SK-N-SH (cell line): ENCODE data around the gene GABRQ. TPM values are rescaled to one million over a fixed set of nuclear protein-coding genes. Genes with fewer than 3 reads are reported as not detected.

ENCODE experiments used
- CTCF ChIA-PET: fragments of 300-600, 350-600 bp; formaldehyde crosslinking; extraction: SDS; loops from one replicate; lab custom pipeline; 2021; lab: Yijun Ruan, JAX
- POLR2A ChIA-PET: fragments of 350-600 bp; sonication (Branson Sonifier 250); formaldehyde crosslinking; extraction: SDS; loops from one replicate; lab custom pipeline; 2020; ENCODE audit warnings: antibody characterized with exemption, inconsistent platforms; lab: Yijun Ruan, JAX
- DNase-seq: peaks from one replicate; pipeline ENCODE4 v3.0.0; 2012
- H2AFZ ChIP-seq: fragments of 200-600 bp; sonication (generic); 2 replicates; pipeline ENCODE4 v1.8.1; 2016; ENCODE audit warnings: antibody characterized with exemption, mild to moderate bottlenecking, low read depth
- H3F3A ChIP-seq: fragments of 200-600 bp; sonication (generic); replicated peaks from 2 replicates; pipeline ENCODE3; 2016; ENCODE audit warnings: antibody characterized with exemption, mild to moderate bottlenecking; ENCODE audit not compliant: insufficient read depth
- H3K27ac ChIP-seq, 2 experiments: fragments of 200-500 bp in 1 of 2; fragments of 200-600 bp in 1 of 2; sonication (Bioruptor generic) in 1 of 2; sonication (generic), shearing (Covaris generic) in 1 of 2; 2 replicates each; pipeline versions ENCODE4 v1.5.1 to v1.6.1; 2014 to 2016; ENCODE audit warnings: low read depth in 2 of 2, inconsistent platforms in 1 of 2, low read length in 1 of 2, mild to moderate bottlenecking in 1 of 2, mixed read lengths in 1 of 2
- H3K27me3 ChIP-seq: fragments of 200-600 bp; sonication (generic), shearing (Covaris generic); 2 replicates; pipeline ENCODE4 v1.6.1; 2016; ENCODE audit warnings: mixed run types; ENCODE audit not compliant: insufficient read depth
- H3K36me3 ChIP-seq, 2 experiments: fragments of 200-500 bp in 1 of 2; fragments of 200-600 bp in 1 of 2; sonication (Bioruptor generic) in 1 of 2; sonication (generic) in 1 of 2; replicated peaks in 1 of 2; 2 replicates each; pipeline versions ENCODE3 to v1.5.1; 2014 to 2016; ENCODE audit warnings: low read length in 1 of 2, mild to moderate bottlenecking in 1 of 2; ENCODE audit not compliant: insufficient read depth in 2 of 2, control insufficient read depth in 1 of 2
- H3K4me1 ChIP-seq, 2 experiments: fragments of 200-500 bp in 1 of 2; fragments of 200-600 bp in 1 of 2; sonication (Bioruptor generic) in 1 of 2; sonication (generic), shearing (Covaris generic) in 1 of 2; 2 replicates each; pipeline versions ENCODE4 v1.5.1 to v1.6.1; 2014 to 2016; ENCODE audit warnings: low read depth in 1 of 2, low read length in 1 of 2, mixed run types in 1 of 2; ENCODE audit not compliant: insufficient read depth in 2 of 2, control insufficient read depth in 1 of 2
- H3K4me2 ChIP-seq: fragments of 200-600 bp; sonication (generic), shearing (Covaris generic); 2 replicates; pipeline ENCODE4 v1.6.1; 2017; ENCODE audit warnings: mixed run types
- H3K4me3 ChIP-seq, 2 experiments: fragments of 200-500 bp in 1 of 2; fragments of 200-600 bp in 1 of 2; sonication (Bioruptor generic) in 1 of 2; sonication (generic), shearing (Covaris generic) in 1 of 2; 2 replicates each; pipeline versions ENCODE4 v1.5.1 to v1.8.1; 2014 to 2016; ENCODE audit warnings: low read depth in 2 of 2, inconsistent platforms in 1 of 2, low read length in 1 of 2, mild to moderate bottlenecking in 1 of 2, mixed read lengths in 1 of 2, moderate library complexity in 1 of 2
- H3K79me2 ChIP-seq: fragments of 200-600 bp; sonication (generic); 2 replicates; pipeline ENCODE4 v1.8.1; 2017; ENCODE audit warnings: mild to moderate bottlenecking; ENCODE audit not compliant: insufficient read depth
- H3K9ac ChIP-seq: fragments of 200-600 bp; sonication (generic); 2 replicates; pipeline ENCODE4 v1.6.1; 2017; ENCODE audit warnings: mixed run types
- H3K9me2 ChIP-seq: fragments of 200-600 bp; sonication (generic); 2 replicates; pipeline ENCODE4 v1.6.1; 2017; ENCODE audit warnings: mixed run types
- H3K9me3 ChIP-seq: fragments of 200-600 bp; sonication (generic); 2 replicates; pipeline ENCODE4 v1.6.1; 2017; ENCODE audit warnings: mixed run types, mild to moderate bottlenecking, moderate library complexity
- H4K20me1 ChIP-seq: fragments of 200-600 bp; sonication (generic); 2 replicates; pipeline ENCODE4 v1.6.1; 2017; ENCODE audit warnings: mild to moderate bottlenecking, mixed run types; ENCODE audit not compliant: insufficient read depth
- CHD2 ChIP-seq: fragments of 150-350 bp; IDR thresholded peaks from 2 replicates; pipeline ENCODE4 v1.6.1; 2018; ENCODE audit warnings: low read length; ENCODE audit not compliant: partially characterized antibody
- CTCF ChIP-seq: fragments of 200-600 bp; sonication (generic); IDR thresholded peaks from 2 replicates; pipeline ENCODE4 v1.6.1; 2017; ENCODE audit warnings: antibody characterized with exemption, mild to moderate bottlenecking, moderate library complexity
- EZH2phosphoT487 ChIP-seq: fragments of 200-600 bp; sonication (generic); IDR thresholded peaks from 2 replicates; pipeline ENCODE4 v1.6.1; 2017; ENCODE audit warnings: low read depth, mixed run types, mild to moderate bottlenecking, antibody characterized with exemption, moderate library complexity, borderline replicate concordance
- FOXJ3 ChIP-seq: sonication (generic); formaldehyde crosslinking; IDR thresholded peaks from 2 replicates; pipeline ENCODE4 v1.5.1; 2020; ENCODE audit warnings: mild to moderate bottlenecking, missing genetic modification reagents
- FOXM1 ChIP-seq: IDR thresholded peaks from 2 replicates; pipeline ENCODE4 v1.4.0; 2012; ENCODE audit warnings: low read depth, mild to moderate bottlenecking
- IRF3 ChIP-seq: fragments of 150-350 bp; IDR thresholded peaks from 2 replicates; pipeline ENCODE4 v1.6.1; 2016; ENCODE audit warnings: mild to moderate bottlenecking, low read depth, low read length
- MAX ChIP-seq: IDR thresholded peaks from 2 replicates; pipeline ENCODE4 v1.4.0; 2012; ENCODE audit warnings: low read depth
- MXI1 ChIP-seq: IDR thresholded peaks from 2 replicates; pipeline ENCODE4 v1.6.1; 2012; ENCODE audit warnings: mild to moderate bottlenecking, low read depth, low read length, improper control_type of control experiment
- NFIC ChIP-seq: IDR thresholded peaks from 2 replicates; pipeline ENCODE4 v1.4.0; 2012; ENCODE audit warnings: borderline replicate concordance
- NRF1 ChIP-seq: IDR thresholded peaks from 2 replicates; pipeline ENCODE4 v1.6.1; 2012; ENCODE audit warnings: low read depth, mild to moderate bottlenecking, low read length
- PBX3 ChIP-seq: IDR thresholded peaks from 2 replicates; pipeline ENCODE4; 2012
- RAD21 ChIP-seq: IDR thresholded peaks from 2 replicates; pipeline ENCODE4 v1.6.1; 2012; ENCODE audit warnings: mild to moderate bottlenecking, low read length
- REST ChIP-seq: IDR thresholded peaks from 2 replicates; pipeline ENCODE4 v1.6.1; 2012; ENCODE audit warnings: mild to moderate bottlenecking, low read depth, low read length, moderate library complexity
- SIN3A ChIP-seq: IDR thresholded peaks from 2 replicates; pipeline ENCODE4 v1.6.1; 2012; ENCODE audit warnings: low read depth, mild to moderate bottlenecking, low read length, moderate library complexity, borderline replicate concordance
- SMC3 ChIP-seq: IDR thresholded peaks from 2 replicates; pipeline ENCODE4 v1.6.1; 2012; ENCODE audit warnings: low read depth, low read length, improper control_type of control experiment
- ZBTB33 ChIP-seq: IDR thresholded peaks from 2 replicates; pipeline ENCODE4 v1.4.0; 2012; ENCODE audit warnings: low read depth, borderline replicate concordance
- WGBS: methylation state at CpG from one replicate; pipeline ENCODE4 v1.1.6; 2017; ENCODE audit warnings: low lambda C conversion rate; 5-methylcytosine and 5-hydroxymethylcytosine counted together
- polyA plus RNA-seq, 3 experiments: library from polyadenylated mRNA; depleted of rRNA; stranded (reverse); fragments of >200 nt; gene quantifications; 2 replicates each; pipeline ENCODE4 v1.2.3, GENCODE V29; 2012

The GABRQ gene
- polyA plus RNA-seq, 1 of the 3 experiments (the other 2 are of a cell fraction): 0.02 TPM

GRCh38 chrX:152641996-152642395 is 4.3 kb downstream of the GABRQ start:
- H3F3A ChIP-seq: no peaks in the 10 kb centered on the region
- no peak overlapping the region for H3K27ac ChIP-seq
- H3K4me3 ChIP-seq: no peak overlapping the region
- POLR2A ChIA-PET: no interaction called here
- CTCF ChIA-PET: interaction anchor here (0.6 to 5.1 kb wide), 8 partner anchors 9 to 888 kb away, joined by 3 to 78 read pairs (median 12); no protein-coding TSS in a partner anchor
- no peak overlapping the region for H2AFZ ChIP-seq
- TF ChIP-seq NRF1: no peak
- TF ChIP-seq SMC3: peak; percentile 45
- TF ChIP-seq MXI1: no peak
- TF ChIP-seq CHD2: no peak
- TF ChIP-seq SIN3A: no peak
- no peak for TF ChIP-seq IRF3
- no peak for TF ChIP-seq FOXM1
- no peak for TF ChIP-seq PBX3
- TF ChIP-seq CTCF: peak; percentile 42
- TF ChIP-seq NFIC: no peak
- TF ChIP-seq REST: no peak
- TF ChIP-seq ZBTB33: no peak
- no peak for TF ChIP-seq FOXJ3 (CRISPR knock-in tag)
- peak; percentile 61 for TF ChIP-seq RAD21
- TF ChIP-seq MAX: no peak
- TF ChIP-seq EZH2phosphoT487: no peak
- TF ChIP-seq, all 33 proteins: peak for 3
- Histone ChIP-seq H3K9me3 (no peaks in the 10 kb centered on the region), H3K9ac (no peak overlapping the region), H3K36me3 (no peaks in the 10 kb centered on the region), H3K4me2 (no peak overlapping the region), H3K27me3 (no peaks in the 10 kb centered on the region; the same call in 1 of the 2 replicates), H3K9me2 (no peaks in the 10 kb centered on the region), H4K20me1 (no peaks in the 10 kb centered on the region), H3K79me2 (no peaks in the 10 kb centered on the region), H3K4me1 (no peaks in the 10 kb centered on the region; a peak in 1 of 4 replicates)
- WGBS: 17% methylated on average over 3 of the region's 6 CpGs
- peak; percentile 46 for DNase-seq
